NCI-H526 (cell line): Measurements from ENCODE around the gene WDR48.
A peak's percentile ranks its signal among the peaks of the same experiment; 100 is the strongest.

Source experiments
- DNase-seq, 2 experiments: peaks; one replicate each; lab custom pipeline; 2025; lab: John Stamatoyannopoulos, UW

The WDR48 gene

GRCh38 chr3:39064646-39065045 lies 12.8 kb downstream of the WDR48 start:
- no peak for DNase-seq

GRCh38 chr3:39065197-39065596 lies 13.4 kb downstream of the WDR48 start:
- peak; percentile 15 to 33 for DNase-seq

- DNase-seq, result no peak
These were observed 15.5 kb downstream of the WDR48 start for GRCh38 chr3:39067286-39067685.

GRCh38 chr3:39068556-39068955 lies 16.7 kb downstream of the WDR48 start:
- DNase-seq, result peak in 1 of 2 experiments; percentile 2

GRCh38 chr3:39075910-39076309 lies 24.1 kb downstream of the WDR48 start:
- DNase-seq, result no peak

GRCh38 chr3:39079530-39079929 lies 27.7 kb downstream of the WDR48 start:
- no peak for DNase-seq

GRCh38 chr3:39080026-39080425 lies 28.2 kb downstream of the WDR48 start:
- DNase-seq, result no peak

GRCh38 chr3:39082666-39083313 lies 31.0 kb downstream of the WDR48 start:
- DNase-seq, result no peak

- DNase-seq, result no peak
These were observed 34.3 kb downstream of the WDR48 start for GRCh38 chr3:39086144-39086543.

- no peak for DNase-seq
These were observed 36.6 kb downstream of the WDR48 start for GRCh38 chr3:39088456-39088855.

- no peak for DNase-seq
These were observed 37.1 kb downstream of the WDR48 start for GRCh38 chr3:39088889-39089288.

GRCh38 chr3:39090922-39091321 lies 39.1 kb downstream of the WDR48 start:
- DNase-seq, result no peak

GRCh38 chr3:39094851-39095677 lies 43.2 kb downstream of the WDR48 start:
- no peak for DNase-seq

GRCh38 chr3:39095778-39096177 lies 44.0 kb downstream of the WDR48 start:
- no peak for DNase-seq

GRCh38 chr3:39096775-39097174 lies 45.0 kb downstream of the WDR48 start:
- DNase-seq, result no peak

GRCh38 chr3:39097716-39098472 lies 46.1 kb downstream of the WDR48 start:
- no peak for DNase-seq

GRCh38 chr3:39098473-39099000 lies 46.7 kb downstream of the WDR48 start:
- no peak for DNase-seq

- DNase-seq, result no peak
These were observed 47.4 kb downstream of the WDR48 start for GRCh38 chr3:39099242-39099641.

GRCh38 chr3:39099738-39100499 lies 48.1 kb downstream of the WDR48 start:
- DNase-seq, result no peak

- DNase-seq, result no peak
These were observed 48.7 kb downstream of the WDR48 start for GRCh38 chr3:39100500-39100886.

GRCh38 chr3:39101022-39101689 lies 49.3 kb downstream of the WDR48 start:
- DNase-seq, result peak in 1 of 2 experiments; percentile 44
